ES-I3 (cell line): ENCODE measurements around the gene TMEM178B.

ENCODE experiments used
- H3K36me3 ChIP-seq: 2 replicates; pipeline ENCODE4 v1.6.1; 2013; ENCODE audit warnings: mild to moderate bottlenecking, low read length, control low read depth, moderate library complexity; ENCODE audit not compliant: insufficient read depth
- H3K4me1 ChIP-seq: 2 replicates; pipeline ENCODE4 v1.6.1; 2013; ENCODE audit warnings: mild to moderate bottlenecking, control low read depth, low read length; ENCODE audit not compliant: insufficient read depth
- H3K9ac ChIP-seq: 2 replicates; pipeline ENCODE4 v1.6.1; 2013; ENCODE audit warnings: low read depth, mild to moderate bottlenecking, low read length, moderate library complexity
- H3K9me3 ChIP-seq: 2 replicates; pipeline ENCODE4 v1.6.1; 2013; ENCODE audit warnings: mild to moderate bottlenecking, low read length, moderate library complexity; ENCODE audit not compliant: control insufficient read depth, insufficient read depth

Gene TMEM178B

DNA sequence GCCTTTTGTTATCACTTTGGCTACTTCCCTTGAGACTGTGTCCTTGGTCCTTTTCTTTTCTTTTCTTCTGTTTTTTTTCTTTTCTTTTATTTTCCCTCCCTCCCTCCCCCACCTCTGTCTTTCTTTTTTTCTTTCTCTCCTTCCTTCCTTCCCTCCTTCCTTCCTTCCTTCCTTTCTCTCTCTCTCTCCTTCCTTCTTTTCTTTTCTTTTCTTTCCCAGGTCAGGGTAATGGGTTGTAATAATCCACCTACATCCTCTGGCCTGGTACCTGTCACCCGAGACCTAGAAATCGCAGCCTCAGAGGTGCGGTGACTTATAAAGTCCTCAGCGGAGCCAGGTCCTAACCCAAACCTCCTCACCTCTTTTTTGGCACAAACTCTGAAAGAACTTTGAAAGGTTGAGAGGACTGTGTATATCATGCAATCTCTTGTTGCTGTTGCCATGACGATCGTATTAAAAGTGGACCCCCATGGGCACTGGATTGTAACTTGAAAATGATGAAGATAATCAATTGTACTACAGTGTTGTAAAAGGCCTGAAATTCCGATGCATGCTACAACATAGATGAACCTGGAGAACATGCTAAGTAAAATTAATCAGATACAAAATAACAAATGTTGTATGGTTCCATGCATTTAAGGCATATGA, 336.6 kb downstream of the TMEM178B start:
- no peaks in the 10 kb centered on the region for H3K9me3 ChIP-seq
- H3K36me3 ChIP-seq = no peaks in the 10 kb centered on the region
- H3K9ac ChIP-seq = no peak overlapping the region
- no peaks in the 10 kb centered on the region for H3K4me1 ChIP-seq

GRCh38 chr7:141411133-141411532, 337.3 kb downstream of the TMEM178B start:
- Histone ChIP-seq H3K9me3 (no peaks in the 10 kb centered on the region), H3K9ac (no peak overlapping the region), H3K36me3 (no peaks in the 10 kb centered on the region), H3K4me1 (no peaks in the 10 kb centered on the region)

DNA sequence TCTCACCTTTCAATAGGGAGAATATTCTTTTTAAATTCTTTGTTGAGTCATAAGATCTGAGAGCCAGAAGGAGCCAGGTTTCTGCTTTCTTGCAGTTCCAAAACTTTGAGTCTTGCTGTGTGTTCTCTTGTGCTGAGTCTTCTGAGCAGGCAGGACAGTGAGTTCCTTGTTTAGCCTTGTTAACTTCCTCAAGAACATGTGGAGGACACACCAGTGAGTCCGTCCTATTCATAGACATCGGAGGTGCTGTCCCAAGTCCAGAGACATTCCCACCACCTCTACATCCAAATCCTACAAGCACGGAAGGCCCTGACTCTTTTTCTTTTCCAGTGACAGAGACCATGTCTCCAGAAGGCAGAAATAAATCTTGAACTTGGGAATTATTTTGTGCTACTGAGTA, 342.1 kb downstream of the TMEM178B start:
- no peaks in the 10 kb centered on the region for H3K9me3 ChIP-seq
- no peak overlapping the region for H3K9ac ChIP-seq
- H3K4me1 ChIP-seq = no peaks in the 10 kb centered on the region
- no peaks in the 10 kb centered on the region for H3K36me3 ChIP-seq

DNA sequence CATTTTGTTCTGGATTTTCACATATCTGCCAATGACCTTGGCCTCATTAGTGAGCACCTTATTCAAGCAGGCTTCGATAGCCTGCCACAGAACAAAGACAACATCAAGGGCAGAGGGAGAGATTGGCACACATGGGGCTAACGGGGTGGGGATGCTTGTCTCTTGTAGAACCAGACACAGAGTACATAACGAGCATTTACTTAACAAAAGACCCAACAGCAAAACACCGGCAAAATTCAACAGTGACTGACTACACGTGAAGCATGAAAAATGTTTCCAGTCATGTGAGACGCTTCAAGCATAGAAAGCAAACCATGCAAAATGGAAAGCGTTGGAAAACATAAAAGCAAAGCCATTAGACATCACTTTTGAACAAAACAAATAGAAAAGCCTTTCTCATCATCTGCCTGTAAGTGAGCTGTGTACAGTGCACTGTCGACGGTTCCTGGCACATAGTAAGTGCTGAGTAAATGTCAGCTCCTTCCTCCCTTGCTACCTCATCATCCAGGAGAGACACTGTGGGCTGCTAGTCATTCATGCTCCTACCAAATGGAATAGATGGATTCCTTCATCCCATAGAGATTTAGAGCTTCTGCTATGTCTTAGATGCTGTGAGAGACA, 342.9 kb downstream of the TMEM178B start:
- Histone ChIP-seq H3K9me3 (no peaks in the 10 kb centered on the region), H3K36me3 (no peaks in the 10 kb centered on the region), H3K4me1 (no peaks in the 10 kb centered on the region), H3K9ac (no peak overlapping the region)

DNA sequence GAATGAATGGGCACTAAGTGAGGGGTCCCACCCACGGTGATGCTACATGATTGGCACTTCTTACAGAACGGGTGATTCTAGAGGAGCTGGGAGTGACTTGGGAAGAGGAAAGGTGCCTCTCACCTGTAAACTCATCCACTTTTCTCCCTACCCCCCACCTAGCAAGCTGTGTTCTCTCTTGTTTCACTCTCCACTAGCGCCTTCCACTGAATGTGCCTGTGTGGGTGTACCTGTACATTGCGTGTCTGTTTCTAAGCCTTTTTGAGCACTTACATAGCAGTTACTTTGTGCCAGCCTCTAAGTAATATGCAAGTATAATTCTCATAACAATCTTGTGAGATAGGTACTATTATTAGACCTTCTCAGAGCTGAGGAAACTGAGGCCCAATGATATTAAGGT, 343.6 kb downstream of the TMEM178B start:
- no peaks in the 10 kb centered on the region for H3K36me3 ChIP-seq
- no peak overlapping the region for H3K9ac ChIP-seq
- H3K9me3 ChIP-seq = no peaks in the 10 kb centered on the region
- no peaks in the 10 kb centered on the region for H3K4me1 ChIP-seq

DNA sequence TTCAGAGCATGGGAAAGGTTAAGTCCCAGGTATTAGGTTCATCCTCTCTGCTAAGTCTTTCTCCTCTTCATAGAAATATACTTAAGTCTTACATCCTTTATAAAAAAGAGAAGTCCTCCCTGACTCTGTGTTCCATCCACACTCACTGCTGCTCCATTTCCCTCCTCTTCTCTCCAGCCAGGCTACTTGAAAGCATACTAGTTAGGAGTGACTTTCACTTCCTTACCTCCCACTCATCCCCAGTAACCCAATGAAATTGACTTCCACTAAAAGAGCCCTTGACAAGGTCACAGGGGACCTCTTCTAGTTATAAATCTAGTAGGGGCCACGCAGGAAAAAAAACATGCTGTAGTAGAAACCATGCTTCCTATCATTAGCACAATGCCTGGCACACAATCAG, 344.2 kb downstream of the TMEM178B start:
- Histone ChIP-seq H3K9ac (no peak overlapping the region), H3K4me1 (no peaks in the 10 kb centered on the region), H3K9me3 (no peaks in the 10 kb centered on the region), H3K36me3 (no peaks in the 10 kb centered on the region)

GRCh38 chr7:141421306-141421705, 347.4 kb downstream of the TMEM178B start:
- Histone ChIP-seq H3K36me3 (no peaks in the 10 kb centered on the region), H3K9me3 (no peaks in the 10 kb centered on the region), H3K4me1 (peaks cover 6% of the 10 kb centered on the region; the same call in 1 of the 2 replicates), H3K9ac (no peak overlapping the region)

DNA sequence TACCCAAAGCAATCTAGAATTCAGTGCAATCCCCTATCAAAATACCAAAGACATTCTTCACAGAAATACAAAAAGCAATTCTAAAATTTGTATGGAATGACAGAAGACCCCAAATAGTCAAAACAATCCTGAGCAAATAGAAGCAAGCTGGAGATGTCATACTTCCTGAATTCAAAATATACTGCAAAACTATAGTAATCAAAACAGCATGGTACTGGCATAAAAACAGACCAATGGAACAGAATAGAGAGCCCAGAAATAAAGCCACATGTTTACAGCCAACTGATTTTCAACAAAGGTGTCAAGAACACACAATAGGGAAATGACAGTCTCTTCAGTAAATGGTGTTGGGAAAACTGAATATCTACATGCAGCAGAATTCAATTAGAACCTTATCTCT, 353.3 kb downstream of the TMEM178B start:
- no peaks in the 10 kb centered on the region for H3K36me3 ChIP-seq
- no peak overlapping the region for H3K9ac ChIP-seq
- peaks cover 29% of the 10 kb centered on the region for H3K4me1 ChIP-seq
- H3K9me3 ChIP-seq = no peaks in the 10 kb centered on the region

DNA sequence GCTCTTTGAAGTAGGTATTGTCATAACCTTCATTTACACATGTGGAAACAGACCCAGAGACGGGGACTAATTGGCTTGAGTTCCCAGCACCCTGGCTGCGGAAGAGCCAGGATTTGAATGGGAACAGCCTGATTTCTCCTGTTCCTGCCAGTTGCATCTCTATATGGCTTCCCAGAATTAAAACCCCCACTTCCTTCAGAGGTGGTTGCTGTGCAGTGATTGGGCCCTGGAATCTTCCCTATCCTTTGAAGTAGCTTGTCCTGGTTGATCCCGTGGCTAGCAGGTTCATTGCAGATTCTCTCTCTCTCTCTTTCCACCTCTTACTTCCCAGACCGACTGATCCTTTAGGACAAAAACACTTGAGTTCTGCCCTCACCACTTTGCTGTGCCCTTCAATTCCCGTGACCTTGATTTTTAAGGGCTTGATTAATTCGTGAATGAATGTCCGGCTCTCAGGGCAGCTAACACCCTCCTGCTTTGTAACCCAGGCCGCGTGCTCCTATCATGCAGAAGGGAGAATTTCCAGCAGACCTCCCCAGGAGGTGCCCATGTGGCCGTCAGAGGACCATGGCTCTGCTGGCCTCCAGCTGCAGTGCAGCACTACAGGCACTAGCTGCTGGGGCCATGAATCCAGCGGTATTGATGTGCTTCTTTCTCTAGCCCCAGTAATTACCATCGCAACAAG, 356.7 kb downstream of the TMEM178B start:
- Histone ChIP-seq H3K36me3 (no peaks in the 10 kb centered on the region), H3K9ac (peak overlapping the region; percentile 31), H3K9me3 (no peaks in the 10 kb centered on the region), H3K4me1 (peaks cover 26% of the 10 kb centered on the region)

DNA sequence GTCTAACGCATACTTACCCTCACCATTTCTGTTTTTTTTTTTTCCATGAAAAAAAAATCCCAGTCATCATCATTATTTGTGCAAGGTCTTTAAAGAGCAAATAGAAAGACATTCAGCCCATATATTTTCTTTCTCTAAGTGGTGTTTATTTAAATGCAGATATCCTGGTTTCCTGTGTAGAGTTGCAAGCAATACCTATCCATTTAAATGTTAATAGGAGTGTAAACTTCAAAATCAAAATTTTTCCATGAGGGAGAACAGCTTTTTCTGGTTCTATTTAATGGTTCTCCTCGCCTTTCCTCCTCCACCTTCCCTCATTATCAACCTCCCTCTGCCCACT, 357.2 kb downstream of the TMEM178B start:
- H3K9ac ChIP-seq = peak overlapping the region; percentile 31; the same call in 1 of the 2 replicates
- no peaks in the 10 kb centered on the region for H3K9me3 ChIP-seq
- H3K4me1 ChIP-seq = peaks cover 29% of the 10 kb centered on the region
- no peaks in the 10 kb centered on the region for H3K36me3 ChIP-seq

DNA sequence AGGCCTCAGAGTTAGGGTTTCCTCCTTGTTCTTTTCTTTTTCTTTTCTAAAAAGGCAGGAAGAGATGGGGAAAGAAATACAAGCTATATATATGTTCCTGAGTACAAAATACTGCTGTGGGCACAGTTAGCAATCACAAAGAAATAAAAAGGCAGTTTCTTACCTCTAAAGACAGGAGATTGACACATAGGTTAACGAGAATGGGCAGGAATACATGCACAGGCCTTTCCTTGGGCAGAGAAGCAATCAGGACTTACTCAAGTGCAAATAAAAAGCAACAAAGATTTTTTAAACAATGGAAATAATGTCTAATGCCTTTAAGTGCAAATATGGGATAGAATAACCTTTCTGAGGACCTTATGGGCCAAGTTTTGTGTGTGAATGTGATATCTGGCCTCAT, 357.8 kb downstream of the TMEM178B start:
- Histone ChIP-seq H3K4me1 (peaks cover 30% of the 10 kb centered on the region), H3K9me3 (no peaks in the 10 kb centered on the region), H3K9ac (no peak overlapping the region), H3K36me3 (no peaks in the 10 kb centered on the region)

- no peaks in the 10 kb centered on the region for H3K9me3 ChIP-seq
- H3K4me1 ChIP-seq = peaks cover 30% of the 10 kb centered on the region
- no peak overlapping the region for H3K9ac ChIP-seq
- H3K36me3 ChIP-seq = no peaks in the 10 kb centered on the region
These were observed 359.8 kb downstream of the TMEM178B start for GRCh38 chr7:141433698-141434097.

DNA sequence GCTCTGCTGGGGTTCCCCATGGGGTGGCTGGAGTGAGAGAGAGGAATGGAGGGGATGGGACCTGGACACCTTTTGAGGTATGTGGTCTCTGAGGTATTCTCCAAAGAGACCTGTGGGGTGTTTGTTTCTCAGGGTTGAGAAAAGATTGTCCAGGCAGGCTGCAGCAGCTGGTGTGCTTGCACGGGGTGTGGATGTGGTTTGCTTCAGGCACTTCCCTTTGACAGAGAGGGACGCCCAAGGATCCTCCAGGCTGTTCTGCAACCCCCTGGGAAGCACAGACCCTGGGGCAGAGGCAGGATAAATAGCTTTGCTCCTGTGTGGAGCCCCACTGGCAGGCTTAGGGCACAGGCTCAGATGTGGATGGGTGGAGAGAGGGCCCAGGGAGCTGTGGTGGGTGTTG, 362.3 kb downstream of the TMEM178B start:
- no peaks in the 10 kb centered on the region for H3K9me3 ChIP-seq
- H3K9ac ChIP-seq = no peak overlapping the region
- no peaks in the 10 kb centered on the region for H3K36me3 ChIP-seq
- H3K4me1 ChIP-seq = peaks cover 15% of the 10 kb centered on the region

DNA sequence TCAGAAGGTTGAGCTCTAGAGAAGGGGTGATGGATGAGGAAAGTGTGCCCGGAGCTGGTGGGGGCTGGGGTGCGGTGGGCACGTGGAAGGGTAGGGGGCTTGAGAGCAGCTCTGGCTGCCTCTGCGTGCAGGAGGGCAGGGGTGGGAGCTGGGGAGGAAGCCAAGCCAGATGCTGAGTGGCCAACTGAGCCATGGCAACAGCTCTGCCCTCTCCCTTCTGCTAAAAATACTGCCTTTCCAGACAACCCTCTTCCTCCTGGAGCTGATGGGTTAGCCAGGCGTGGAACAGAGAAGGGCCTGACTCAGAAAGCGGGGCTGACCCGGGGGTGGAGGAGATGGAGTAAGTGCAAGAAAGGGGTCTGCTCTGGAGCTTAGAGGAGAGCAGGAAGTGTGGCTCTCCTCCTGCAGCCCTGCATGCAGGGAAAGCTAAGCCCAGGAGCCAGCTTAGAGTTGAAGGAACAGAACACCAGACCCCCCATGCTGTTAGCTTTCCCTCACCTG, 362.8 kb downstream of the TMEM178B start:
- Histone ChIP-seq H3K9ac (no peak overlapping the region), H3K36me3 (no peaks in the 10 kb centered on the region), H3K4me1 (peaks cover 12% of the 10 kb centered on the region), H3K9me3 (no peaks in the 10 kb centered on the region)

DNA sequence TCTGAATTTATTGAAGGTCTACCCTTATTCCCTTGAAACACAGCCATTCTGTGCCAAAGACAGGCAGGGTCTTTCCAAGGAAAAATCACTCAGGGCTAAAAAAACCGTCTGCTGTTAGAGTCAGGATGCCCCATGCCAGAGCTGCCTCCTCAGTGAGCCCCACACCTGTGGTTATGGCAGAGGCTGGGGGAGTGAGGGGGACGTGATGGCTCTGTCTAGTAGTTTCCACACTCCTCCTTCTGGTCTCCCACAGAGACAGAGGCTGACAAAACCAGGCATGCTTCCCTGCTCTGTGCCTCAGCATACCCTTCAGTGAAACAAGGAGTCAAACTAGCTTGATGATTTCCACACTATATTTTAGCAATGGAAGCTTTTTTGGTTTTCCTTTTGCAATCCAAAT, 365.3 kb downstream of the TMEM178B start:
- Histone ChIP-seq H3K9ac (no peak overlapping the region), H3K9me3 (no peaks in the 10 kb centered on the region), H3K36me3 (no peaks in the 10 kb centered on the region), H3K4me1 (peaks cover 4% of the 10 kb centered on the region)
